Measurements from ENCODE around the gene CPNE8. TPM values are rescaled to one million over a fixed set of nuclear protein-coding genes. Genes with fewer than 3 reads are reported as not detected.

CPNE8 gene
- total RNA-seq, 1 donor from 2014 or later = 10.8 TPM

DNA sequence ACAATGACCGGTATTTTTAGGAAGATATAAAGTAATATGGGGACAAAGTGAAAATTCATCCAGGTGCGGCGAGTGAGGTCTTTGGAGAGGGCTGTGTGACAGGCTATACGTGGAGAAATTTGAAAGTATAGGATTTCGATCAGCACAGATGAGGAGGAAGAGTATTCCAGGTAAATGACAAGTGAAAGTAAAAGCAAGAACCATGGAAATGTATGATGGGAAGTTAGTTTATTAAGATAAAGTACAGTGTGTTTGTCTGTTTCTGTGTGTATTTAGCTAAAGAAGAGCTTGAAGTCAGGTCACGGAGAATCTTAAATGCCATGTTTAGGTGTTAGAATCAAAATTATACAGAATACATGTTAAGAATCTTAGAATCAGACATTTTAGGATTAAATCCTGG, 239.0 kb downstream of the CPNE8 start:
- Mint-ChIP-seq H3K27ac (ENCODE audit: unreplicated experiment) (no peak overlapping the region), H3K27me3 (ENCODE audit: unreplicated experiment) (no peaks in the 10 kb centered on the region), H3K4me3 (ENCODE audit: unreplicated experiment) (no peak overlapping the region), H3K36me3 (ENCODE audit: low read depth, unreplicated experiment) (no peaks in the 10 kb centered on the region), H3K4me1 (ENCODE audit: unreplicated experiment) (peaks cover 2% of the 10 kb centered on the region), H3K9me3 (ENCODE audit: unreplicated experiment) (no peaks in the 10 kb centered on the region)
- TF ChIP-seq, protein P1, sequence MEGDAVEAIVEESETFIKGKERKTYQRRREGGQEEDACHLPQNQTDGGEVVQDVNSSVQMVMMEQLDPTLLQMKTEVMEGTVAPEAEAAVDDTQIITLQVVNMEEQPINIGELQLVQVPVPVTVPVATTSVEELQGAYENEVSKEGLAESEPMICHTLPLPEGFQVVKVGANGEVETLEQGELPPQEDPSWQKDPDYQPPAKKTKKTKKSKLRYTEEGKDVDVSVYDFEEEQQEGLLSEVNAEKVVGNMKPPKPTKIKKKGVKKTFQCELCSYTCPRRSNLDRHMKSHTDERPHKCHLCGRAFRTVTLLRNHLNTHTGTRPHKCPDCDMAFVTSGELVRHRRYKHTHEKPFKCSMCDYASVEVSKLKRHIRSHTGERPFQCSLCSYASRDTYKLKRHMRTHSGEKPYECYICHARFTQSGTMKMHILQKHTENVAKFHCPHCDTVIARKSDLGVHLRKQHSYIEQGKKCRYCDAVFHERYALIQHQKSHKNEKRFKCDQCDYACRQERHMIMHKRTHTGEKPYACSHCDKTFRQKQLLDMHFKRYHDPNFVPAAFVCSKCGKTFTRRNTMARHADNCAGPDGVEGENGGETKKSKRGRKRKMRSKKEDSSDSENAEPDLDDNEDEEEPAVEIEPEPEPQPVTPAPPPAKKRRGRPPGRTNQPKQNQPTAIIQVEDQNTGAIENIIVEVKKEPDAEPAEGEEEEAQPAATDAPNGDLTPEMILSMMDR (IDR thresholded peaks at IDR 0.05; ENCODE audit: unreplicated experiment) = no peak
- no peak for DNase-seq (ENCODE audit: low spot score)

DNA sequence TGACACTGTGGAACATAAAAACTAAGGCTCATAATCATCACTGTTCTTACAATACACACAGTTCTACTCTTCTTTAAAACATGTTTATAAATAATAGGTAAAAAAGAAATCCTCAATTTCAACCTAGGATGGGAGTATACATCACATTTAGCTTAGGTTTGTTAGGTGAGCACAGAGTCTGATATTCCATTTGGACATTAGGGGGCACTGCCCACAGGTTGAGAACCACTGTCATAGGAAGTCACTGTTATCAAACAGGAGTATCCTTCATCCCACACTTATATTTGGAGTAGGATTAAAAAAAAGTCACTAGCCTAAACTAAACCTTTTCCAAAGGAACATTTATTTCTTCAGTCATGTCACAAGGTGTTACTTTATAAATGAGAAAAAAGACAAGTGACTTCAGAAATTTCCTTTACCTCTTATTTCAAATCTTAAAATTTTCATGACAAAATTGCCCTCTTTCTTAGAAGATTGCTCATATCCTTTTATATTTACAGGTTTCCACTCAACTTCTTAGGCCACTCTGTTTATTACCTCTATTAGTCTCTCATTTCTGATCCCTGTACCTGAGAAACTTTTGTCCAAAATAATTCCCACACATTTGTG, 240.6 kb downstream of the CPNE8 start:
- Mint-ChIP-seq H3K9me3 (ENCODE audit: unreplicated experiment) (no peaks in the 10 kb centered on the region), H3K4me1 (ENCODE audit: unreplicated experiment) (peaks cover 2% of the 10 kb centered on the region)
- TF ChIP-seq, protein P1 (IDR thresholded peaks at IDR 0.05; ENCODE audit: unreplicated experiment) = peak; percentile 49

DNA sequence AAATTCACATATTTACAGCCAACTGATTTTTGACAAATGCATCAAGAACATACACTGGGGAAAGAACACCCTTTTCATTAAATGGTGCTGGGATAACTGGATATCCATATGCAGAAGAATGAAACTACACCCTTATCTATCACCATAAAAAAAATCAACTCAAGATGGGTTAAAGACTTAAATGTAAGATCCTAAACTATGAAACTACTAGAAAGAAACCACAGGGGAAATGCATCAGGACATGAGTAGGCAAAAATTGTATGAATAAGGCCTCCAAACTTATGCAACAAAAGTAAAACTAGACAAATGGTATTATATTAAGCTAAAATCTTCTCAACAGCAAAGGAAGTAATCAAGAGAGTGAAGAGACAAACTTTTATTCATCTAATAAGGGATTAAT, 242.6 kb downstream of the CPNE8 start:
- TF ChIP-seq, protein P1 (IDR thresholded peaks at IDR 0.05; ENCODE audit: unreplicated experiment) = no peak
- H3K4me3 Mint-ChIP-seq (ENCODE audit: unreplicated experiment) = no peak overlapping the region
- peaks cover 4% of the 10 kb centered on the region for H3K36me3 Mint-ChIP-seq (ENCODE audit: low read depth, unreplicated experiment)
- no peaks in the 10 kb centered on the region for H3K27me3 Mint-ChIP-seq (ENCODE audit: unreplicated experiment)
- no peaks in the 10 kb centered on the region for H3K9me3 Mint-ChIP-seq (ENCODE audit: unreplicated experiment)
- DNase-seq (ENCODE audit: low spot score) = no peak
- no peaks in the 10 kb centered on the region for H3K4me1 Mint-ChIP-seq (ENCODE audit: unreplicated experiment)
- no peak overlapping the region for H3K27ac Mint-ChIP-seq (ENCODE audit: unreplicated experiment)

More for the DNA sequence above, 240.6 kb downstream of the CPNE8 start:
- Mint-ChIP-seq H3K27ac (ENCODE audit: unreplicated experiment) (no peak overlapping the region), H3K27me3 (ENCODE audit: unreplicated experiment) (no peaks in the 10 kb centered on the region), H3K4me3 (ENCODE audit: unreplicated experiment) (no peak overlapping the region), H3K36me3 (ENCODE audit: low read depth, unreplicated experiment) (no peaks in the 10 kb centered on the region)
- peak; percentile 12 for DNase-seq (ENCODE audit: low spot score)

DNA sequence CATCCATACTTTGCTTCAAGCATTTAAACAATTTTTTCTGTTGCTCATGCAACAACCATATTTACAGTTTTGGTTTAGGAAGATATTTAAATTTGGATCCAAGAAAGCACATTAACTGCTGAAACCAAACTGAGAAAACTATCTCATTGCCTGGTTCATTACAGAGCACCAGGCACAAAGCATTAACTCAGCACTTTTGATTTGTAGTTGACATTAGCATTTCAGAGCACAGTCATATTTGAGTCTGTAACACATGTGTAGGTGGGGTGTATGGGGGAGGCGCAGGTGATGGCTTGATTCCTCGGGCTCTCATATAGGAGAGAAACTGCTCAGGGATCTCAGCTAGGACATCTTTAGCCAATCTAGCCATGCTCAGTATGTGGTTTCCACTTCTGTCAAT, 251.7 kb downstream of the CPNE8 start:
- Mint-ChIP-seq H3K27me3 (ENCODE audit: unreplicated experiment) (peaks cover 1% of the 10 kb centered on the region), H3K4me3 (ENCODE audit: unreplicated experiment) (no peak overlapping the region), H3K27ac (ENCODE audit: unreplicated experiment) (no peak overlapping the region), H3K9me3 (ENCODE audit: unreplicated experiment) (no peaks in the 10 kb centered on the region), H3K36me3 (ENCODE audit: low read depth, unreplicated experiment) (no peaks in the 10 kb centered on the region), H3K4me1 (ENCODE audit: unreplicated experiment) (no peaks in the 10 kb centered on the region)
- DNase-seq (ENCODE audit: low spot score) = no peak
- TF ChIP-seq, protein P1 (IDR thresholded peaks at IDR 0.05; ENCODE audit: unreplicated experiment) = no peak

DNA sequence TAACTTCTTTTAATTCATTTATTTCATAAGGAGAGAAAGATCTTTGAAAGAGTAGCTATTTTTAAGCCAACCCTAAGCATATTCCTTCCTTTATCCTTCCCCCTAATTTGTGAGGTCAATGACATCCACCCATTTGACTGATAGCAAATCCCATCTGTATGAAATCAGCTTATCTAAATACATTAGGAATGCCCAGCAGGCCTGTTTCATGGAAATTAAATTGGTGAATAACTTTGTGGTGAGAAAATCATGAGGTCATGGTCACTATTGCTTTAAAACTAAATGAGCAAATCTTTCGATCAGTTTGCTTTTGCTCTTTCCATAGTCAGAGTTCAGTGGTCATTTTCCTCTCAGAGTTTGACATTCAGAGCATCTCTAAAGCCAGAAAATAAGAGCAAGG, 256.6 kb downstream of the CPNE8 start:
- TF ChIP-seq, protein P1 (IDR thresholded peaks at IDR 0.05; ENCODE audit: unreplicated experiment) = no peak
- H3K4me3 Mint-ChIP-seq (ENCODE audit: unreplicated experiment) = no peak overlapping the region
- H3K36me3 Mint-ChIP-seq (ENCODE audit: low read depth, unreplicated experiment) = no peaks in the 10 kb centered on the region
- H3K4me1 Mint-ChIP-seq (ENCODE audit: unreplicated experiment) = no peaks in the 10 kb centered on the region
- no peaks in the 10 kb centered on the region for H3K9me3 Mint-ChIP-seq (ENCODE audit: unreplicated experiment)
- H3K27ac Mint-ChIP-seq (ENCODE audit: unreplicated experiment) = no peak overlapping the region
- DNase-seq (ENCODE audit: low spot score) = no peak
- no peaks in the 10 kb centered on the region for H3K27me3 Mint-ChIP-seq (ENCODE audit: unreplicated experiment)

Data from endothelial cell (in vitro differentiated cells).